HepG2 (cell line): Measurements from ENCODE around the gene SIK3. TPM values are rescaled to one million over a fixed set of nuclear protein-coding genes. Genes with fewer than 3 reads are reported as not detected.

ENCODE experiments used
- ATAC-seq: fragments of 200-7000 bp; cut with Tn5 transposase; 3 replicates; pipeline ENCODE4 v1.9.1; 2020; ENCODE audit warnings: mild to moderate bottlenecking, moderate library complexity
- BruUV-seq: library from RNA; stranded (reverse); fragments of 400-500 nt; replicated peaks from 2 replicates; lab custom pipeline; 2021; lab: Mats Ljungman, UMichigan
- CTCF ChIA-PET: fragments of 300-600 bp; formaldehyde crosslinking; extraction: SDS; loops from one replicate; lab custom pipeline; 2021; ENCODE audit warnings: low total read pairs, inconsistent platforms, low intra/inter-chr PET ratio; lab: Yijun Ruan, JAX
- POLR2A ChIA-PET: fragments of 350-600 bp; sonication (Branson Sonifier 250); formaldehyde crosslinking; loops from one replicate; lab custom pipeline; 2020; ENCODE audit warnings: antibody characterized with exemption, inconsistent platforms; lab: Yijun Ruan, JAX
- DNase-seq: peaks from one replicate; pipeline ENCODE4 v3.0.0-alpha.2; 2015; ENCODE audit warnings: low spot score
- FAIRE-seq: peaks from 3 replicates; lab custom pipeline; 2011; peaks lifted over from hg19 to GRCh38; lab: Jason Lieb, UNC
- H2AFZ ChIP-seq: one replicate; pipeline ENCODE4 v1.6.1; 2011; ENCODE audit warnings: low read length, inconsistent platforms
- H3K27ac ChIP-seq: fragments of 300-600 bp; 3 replicates; pipeline ENCODE4 v1.8.0; 2011; ENCODE audit warnings: mixed run types, mild to moderate bottlenecking, mixed read lengths, low read length, inconsistent platforms; ENCODE audit not compliant: insufficient read depth; ENCODE audit errors: extremely low read length
- H3K27me3 ChIP-seq, 2 experiments: fragments of 200-600 bp in 1 of 2; 2 replicates in 1 of 2; 3 replicates in 1 of 2; pipeline versions ENCODE4 v1.6.0 to v1.8.0; 2011; ENCODE audit warnings: low read length in 2 of 2, mild to moderate bottlenecking in 2 of 2, moderate library complexity in 2 of 2, inconsistent platforms in 1 of 2; ENCODE audit not compliant: insufficient read depth in 2 of 2, control insufficient read depth in 1 of 2
- H3K36me3 ChIP-seq, 2 experiments: fragments of 200-600 bp in 1 of 2; replicated peaks in 1 of 2; 2 replicates in 1 of 2; 3 replicates in 1 of 2; pipeline versions ENCODE4 v1.5.1 to v1.8.0; 2011; ENCODE audit warnings: low read length in 2 of 2, inconsistent platforms in 1 of 2; ENCODE audit not compliant: insufficient read depth in 2 of 2, control insufficient read depth in 1 of 2
- H3K4me1 ChIP-seq: 2 replicates; pipeline ENCODE4 v1.5.1; 2012; ENCODE audit warnings: low read length, inconsistent platforms; ENCODE audit not compliant: insufficient read depth
- H3K4me2 ChIP-seq: 2 replicates; pipeline ENCODE4 v1.6.0; 2011; ENCODE audit warnings: low read depth, low read length, inconsistent platforms
- H3K4me3 ChIP-seq, 3 experiments: fragments of 200-600 bp in 1 of 3; sonication (generic), shearing (Covaris generic) in 1 of 3; replicated peaks in 1 of 3; 2 replicates each; pipeline ENCODE4 v1.5.1; 2011 to 2016; ENCODE audit warnings: low read length in 3 of 3, inconsistent platforms in 2 of 3, low read depth in 2 of 3, mild to moderate bottlenecking in 2 of 3, control low read depth in 1 of 3, mixed read lengths in 1 of 3; ENCODE audit not compliant: insufficient read depth in 1 of 3
- H3K79me2 ChIP-seq: one replicate; pipeline ENCODE4 v1.6.1; 2011; ENCODE audit warnings: low read length, inconsistent platforms; ENCODE audit not compliant: insufficient read depth
- H3K9ac ChIP-seq: 2 replicates; pipeline ENCODE4 v1.6.0; 2011; ENCODE audit warnings: mild to moderate bottlenecking, low read depth, low read length, inconsistent platforms; ENCODE audit not compliant: insufficient read depth
- H3K9me3 ChIP-seq: 2 replicates; pipeline ENCODE4 v1.5.1; 2012; ENCODE audit warnings: mild to moderate bottlenecking, low read length
- H4K20me1 ChIP-seq: 2 replicates; pipeline ENCODE4 v1.6.0; 2011; ENCODE audit warnings: inconsistent platforms, mild to moderate bottlenecking, low read length, moderate library complexity; ENCODE audit not compliant: insufficient read depth
- ATF3 ChIP-seq: sonication (generic); formaldehyde crosslinking; IDR thresholded peaks from 2 replicates; pipeline ENCODE4 v1.4.0; 2020; ENCODE audit warnings: missing genetic modification reagents
- CBX5 ChIP-seq: sonication (generic); formaldehyde crosslinking; IDR thresholded peaks from 2 replicates; pipeline ENCODE4 v1.4.0; 2020; ENCODE audit warnings: missing genetic modification reagents, borderline replicate concordance
- FOSL1 ChIP-seq: sonication (generic); formaldehyde crosslinking; IDR thresholded peaks from 2 replicates; pipeline ENCODE4 v1.9.0; 2021; ENCODE audit warnings: missing genetic modification reagents, borderline replicate concordance
- FOXA3 ChIP-seq: IDR thresholded peaks from 2 replicates; pipeline ENCODE4 v1.6.1; 2016; ENCODE audit warnings: missing genetic modification reagents, missing compliant biosample characterization
- IKZF1 ChIP-seq: fragments of 450-650 bp; IDR thresholded peaks from 2 replicates; pipeline ENCODE4 v1.7.1; 2016
- MEIS1 ChIP-seq: sonication (generic); formaldehyde crosslinking; IDR thresholded peaks from 2 replicates; pipeline ENCODE4 v1.9.0; 2021; ENCODE audit warnings: mild to moderate bottlenecking, missing genetic modification reagents, moderate library complexity, borderline replicate concordance
- MXD3 ChIP-seq: IDR thresholded peaks from 2 replicates; pipeline ENCODE4 v1.6.1; 2016; ENCODE audit warnings: mild to moderate bottlenecking, missing biosample characterization, missing genetic modification reagents
- PHB2 ChIP-seq: fragments of 450-650 bp; IDR thresholded peaks from 2 replicates; pipeline ENCODE4 v1.6.1; 2018; ENCODE audit not compliant: partially characterized antibody
- PRDM4 ChIP-seq: sonication (generic); formaldehyde crosslinking; IDR thresholded peaks from 2 replicates; pipeline ENCODE4 v1.9.0; 2021; ENCODE audit warnings: missing genetic modification reagents, borderline replicate concordance
- RFXANK ChIP-seq: IDR thresholded peaks from 2 replicates; pipeline ENCODE4 v1.6.1; 2016
- SETDB1 ChIP-seq: sonication (generic); formaldehyde crosslinking; IDR thresholded peaks from 2 replicates; pipeline ENCODE4 v1.5.1; 2020; ENCODE audit warnings: missing genetic modification reagents, mild to moderate bottlenecking, borderline replicate concordance
- THYN1 ChIP-seq: sonication (generic); formaldehyde crosslinking; IDR thresholded peaks from 2 replicates; pipeline ENCODE4 v1.8.1; 2023; ENCODE audit warnings: low read depth, mild to moderate bottlenecking, moderate library complexity, missing genetic modification reagents, borderline replicate concordance
- ZBTB21 ChIP-seq: sonication (generic); formaldehyde crosslinking; IDR thresholded peaks from 2 replicates; pipeline ENCODE4 v1.4.0; 2020; ENCODE audit warnings: missing genetic modification reagents
- ZFYVE20 ChIP-seq: sonication (generic); formaldehyde crosslinking; IDR thresholded peaks from 2 replicates; pipeline ENCODE4 v1.8.0; 2023; ENCODE audit warnings: low read depth, mild to moderate bottlenecking, moderate library complexity, missing genetic modification reagents, borderline replicate concordance
- ZNF10 ChIP-seq: sonication (generic); formaldehyde crosslinking; IDR thresholded peaks from 2 replicates; pipeline ENCODE4 v1.4.0; 2020; ENCODE audit warnings: mild to moderate bottlenecking, low read depth, missing genetic modification reagents, borderline replicate concordance
- ZNF230 ChIP-seq: sonication (generic); formaldehyde crosslinking; IDR thresholded peaks from 2 replicates; pipeline ENCODE4 v1.4.0; 2020; ENCODE audit warnings: mild to moderate bottlenecking, missing genetic modification reagents
- ZNF749 ChIP-seq: sonication (generic); formaldehyde crosslinking; IDR thresholded peaks from 2 replicates; pipeline ENCODE4 v1.8.0; 2022; ENCODE audit warnings: mild to moderate bottlenecking, missing genetic modification reagents, moderate library complexity, borderline replicate concordance
- WGBS: methylation state at CpG from one replicate; pipeline ENCODE4 v1.1.6; 2017; ENCODE audit warnings: low lambda C conversion rate; 5-methylcytosine and 5-hydroxymethylcytosine counted together
- in situ Hi-C: cut with HindIII; loops from 2 replicates; pipeline ENCODE4 v1.10.0; 2017; ENCODE audit warnings: low pct_unique_long_range_greater_than_20kb; ENCODE audit not compliant: extremely low pct_ligation_motif_present
- intact Hi-C: fragments of 100-400 bp; cut with micrococcal nuclease; formaldehyde crosslinking; loops from one replicate; pipeline ENCODE4 v1.10.0; 2022; ENCODE audit not compliant: unreplicated experiment
- polyA plus RNA-seq, 8 experiments: library from polyadenylated mRNA; depleted of rRNA in 3 of 8; stranded (reverse) in 7 of 8; unstranded in 1 of 8; fragments of >200 nt; fragmentation: Illumina TruSeq in 4 of 8; extraction: Trizol in 4 of 8; gene quantifications; 2 replicates each; pipeline versions ENCODE4 v1.2.1 to v1.2.3, GENCODE V29; 2011 to 2016; ENCODE audit warnings: low read depth in 4 of 8, missing spikeins in 1 of 8, mixed read lengths in 1 of 8; ENCODE audit not compliant: insufficient read depth in 1 of 8
- total RNA-seq, 5 experiments: library from RNA; depleted of rRNA; stranded (reverse); fragments of >200 nt; fragmentation: Illumina TruSeq; extraction: Trizol; gene quantifications; 2 replicates each; pipeline ENCODE4 v1.2.3, GENCODE V29; 2016; ENCODE audit warnings: low read depth in 1 of 5
- TF ChIP-seq, protein P1 (sequence below): sonication (generic); formaldehyde crosslinking; IDR thresholded peaks from 2 replicates; pipeline ENCODE4 v1.4.0; 2020; ENCODE audit warnings: mild to moderate bottlenecking, low read depth, missing genetic modification reagents

SIK3 gene
- total and polyA plus RNA-seq, 2 of the 13 experiments (the other 11 are each of a cell fraction or from before 2014, with no cell fraction given) = 5.7 to 9.8 TPM

GRCh38 chr11:116838321-116839084, 259.7 kb downstream of the SIK3 start:
- peak overlapping the region; percentile 60; the same call in 1 of the 2 replicates for H3K9ac ChIP-seq
- H3K9me3 ChIP-seq = no peaks in the 10 kb centered on the region
- H3K79me2 ChIP-seq = peaks cover 23% of the 10 kb centered on the region
- POLR2A ChIA-PET = interaction anchor here (1.5 to 18.4 kb wide), 10 partner anchors 12 to 307 kb away, joined by 7 to 1365 read pairs (median 27); partner anchors contain the start of genes APOA4, APOA5, APOC3 and PAFAH1B2
- peaks cover 87% of the 10 kb centered on the region for H3K4me1 ChIP-seq
- H4K20me1 ChIP-seq = peaks cover 9% of the 10 kb centered on the region; the same call in 1 of the 2 replicates
- H3K27ac ChIP-seq = peak overlapping the region; percentile 99
- ATAC-seq (no peak), FAIRE-seq (peak; percentile 56), DNase-seq (peak; percentile 20)
- BruUV-seq = no TSS peak
- in situ Hi-C loops = loop anchor here (5.0 kb wide), 1 partner anchor 46 kb away; the partner anchor contains the start of gene APOA5
- H3K4me2 ChIP-seq = peak overlapping the region; percentile 92
- 52% methylated on average over 4 of the region's 6 CpGs for WGBS
- H2AFZ ChIP-seq = no peak overlapping the region
- H3K36me3 ChIP-seq = peaks cover 0 to 2% of the 10 kb centered on the region in 2 experiments; a peak in 3 of 5 replicates
- intact Hi-C loops = no loop called here
- H3K4me3 ChIP-seq = peak overlapping the region in 1 of 3 experiments; percentile 92; a peak in 2 of 6 replicates
- CTCF ChIA-PET = no interaction called here
- no peaks in the 10 kb centered on the region for H3K27me3 ChIP-seq
- TF ChIP-seq FOXA3 (CRISPR knock-in tag) = no peak
- TF ChIP-seq CBX5 (CRISPR knock-in tag) = no peak
- TF ChIP-seq ZFYVE20 = no peak
- no peak for TF ChIP-seq ZNF10 (CRISPR knock-in tag)
- TF ChIP-seq ZNF749 (CRISPR knock-in tag) = no peak
- no peak for TF ChIP-seq ZNF230 (CRISPR knock-in tag)
- TF ChIP-seq FOSL1 (CRISPR knock-in tag) = no peak
- TF ChIP-seq PHB2 = no peak
- no peak for TF ChIP-seq THYN1 (CRISPR knock-in tag)
- peak; percentile 59; the same call in 1 of the 2 replicates for TF ChIP-seq ZBTB21 (CRISPR knock-in tag)
- TF ChIP-seq PRDM4 = no peak
- TF ChIP-seq ATF3 (CRISPR knock-in tag) = no peak
- TF ChIP-seq, protein P1, sequence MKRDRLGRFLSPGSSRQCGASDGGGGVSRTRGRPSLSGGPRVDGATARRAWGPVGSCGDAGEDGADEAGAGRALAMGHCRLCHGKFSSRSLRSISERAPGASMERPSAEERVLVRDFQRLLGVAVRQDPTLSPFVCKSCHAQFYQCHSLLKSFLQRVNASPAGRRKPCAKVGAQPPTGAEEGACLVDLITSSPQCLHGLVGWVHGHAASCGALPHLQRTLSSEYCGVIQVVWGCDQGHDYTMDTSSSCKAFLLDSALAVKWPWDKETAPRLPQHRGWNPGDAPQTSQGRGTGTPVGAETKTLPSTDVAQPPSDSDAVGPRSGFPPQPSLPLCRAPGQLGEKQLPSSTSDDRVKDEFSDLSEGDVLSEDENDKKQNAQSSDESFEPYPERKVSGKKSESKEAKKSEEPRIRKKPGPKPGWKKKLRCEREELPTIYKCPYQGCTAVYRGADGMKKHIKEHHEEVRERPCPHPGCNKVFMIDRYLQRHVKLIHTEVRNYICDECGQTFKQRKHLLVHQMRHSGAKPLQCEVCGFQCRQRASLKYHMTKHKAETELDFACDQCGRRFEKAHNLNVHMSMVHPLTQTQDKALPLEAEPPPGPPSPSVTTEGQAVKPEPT (CRISPR knock-in tag) = no peak
- TF ChIP-seq SETDB1 (CRISPR knock-in tag) = no peak
- TF ChIP-seq MEIS1 (CRISPR knock-in tag) = no peak
- TF ChIP-seq IKZF1 = no peak
- no peak for TF ChIP-seq MXD3
- no peak for TF ChIP-seq RFXANK
